HG03103 (cell line): ENCODE measurements around the gene APPL2.
"Not testable (repeated sequence)": the region's sequence is repeated elsewhere in the genome, so short reads cannot be mapped to it uniquely, and the experiment has no call there.

Source experiments
- ATAC-seq: cut with Tn5 transposase; IDR thresholded peaks from one replicate; pipeline ENCODE4 v1.9.1; 2021; ENCODE audit warnings: low read depth; ENCODE audit not compliant: unreplicated experiment

The APPL2 gene

GRCh38 chr12:105257321-105257728, 21.4 kb upstream of the APPL2 start:
- ATAC-seq: no peak

- no peak for ATAC-seq
Measured at GRCh38 chr12:105256921-105257320, 20.9 kb upstream of the APPL2 start.

DNA sequence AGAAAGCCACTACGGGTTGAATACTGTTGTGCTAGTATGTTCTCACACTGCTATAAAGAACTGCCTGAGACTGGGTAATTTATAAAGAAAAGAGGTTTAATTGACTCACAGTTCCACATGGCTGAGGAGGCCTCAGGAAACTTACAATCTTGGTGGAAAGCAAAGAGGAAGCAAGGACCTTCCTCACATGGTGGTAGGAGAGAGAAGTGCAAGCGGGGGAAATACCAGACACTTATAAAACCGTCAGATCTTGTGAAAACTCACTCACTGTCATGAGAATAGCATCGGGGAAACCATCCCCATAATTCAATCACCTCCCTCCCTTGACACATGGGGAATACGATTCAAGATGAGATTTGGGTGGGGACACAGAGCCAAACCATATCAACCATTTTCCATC, 20.5 kb upstream of the APPL2 start:
- not testable (repeated sequence) for ATAC-seq

- no peak for ATAC-seq
Measured at GRCh38 chr12:105256011-105256410, 20.0 kb upstream of the APPL2 start.

DNA sequence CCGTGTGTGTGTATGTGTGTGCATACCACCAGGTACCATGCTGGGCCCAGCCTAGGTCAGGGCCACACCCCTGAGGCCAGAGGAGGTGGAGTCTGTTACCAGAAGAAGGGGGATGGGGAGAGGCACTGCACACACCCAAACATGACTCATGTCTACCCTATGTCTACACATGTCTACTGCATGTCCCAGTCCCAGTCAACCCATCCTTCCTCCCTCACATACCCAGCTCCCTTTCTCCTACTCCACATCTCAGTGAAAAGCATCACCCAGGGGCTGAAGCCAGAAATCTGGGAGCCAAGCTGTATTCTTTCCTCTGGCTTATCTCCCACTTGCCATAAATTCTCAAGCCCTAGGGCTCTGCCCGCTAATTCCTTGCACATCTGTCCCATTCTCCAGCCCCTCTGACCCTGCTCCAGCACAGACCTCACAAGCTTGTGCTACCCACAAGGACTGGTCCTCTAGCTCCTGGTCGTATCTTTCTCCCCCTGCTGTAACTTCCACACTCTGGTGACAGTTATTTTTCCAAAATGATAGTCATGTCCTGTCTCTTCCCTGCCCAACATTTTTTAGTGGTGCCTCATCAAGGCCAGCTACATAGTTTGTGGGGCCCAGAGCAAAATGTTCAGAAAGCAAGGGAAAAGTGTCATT, 18.0 kb upstream of the APPL2 start:
- ATAC-seq: no peak

GRCh38 chr12:105252901-105253300, 16.9 kb upstream of the APPL2 start:
- no peak for ATAC-seq

DNA sequence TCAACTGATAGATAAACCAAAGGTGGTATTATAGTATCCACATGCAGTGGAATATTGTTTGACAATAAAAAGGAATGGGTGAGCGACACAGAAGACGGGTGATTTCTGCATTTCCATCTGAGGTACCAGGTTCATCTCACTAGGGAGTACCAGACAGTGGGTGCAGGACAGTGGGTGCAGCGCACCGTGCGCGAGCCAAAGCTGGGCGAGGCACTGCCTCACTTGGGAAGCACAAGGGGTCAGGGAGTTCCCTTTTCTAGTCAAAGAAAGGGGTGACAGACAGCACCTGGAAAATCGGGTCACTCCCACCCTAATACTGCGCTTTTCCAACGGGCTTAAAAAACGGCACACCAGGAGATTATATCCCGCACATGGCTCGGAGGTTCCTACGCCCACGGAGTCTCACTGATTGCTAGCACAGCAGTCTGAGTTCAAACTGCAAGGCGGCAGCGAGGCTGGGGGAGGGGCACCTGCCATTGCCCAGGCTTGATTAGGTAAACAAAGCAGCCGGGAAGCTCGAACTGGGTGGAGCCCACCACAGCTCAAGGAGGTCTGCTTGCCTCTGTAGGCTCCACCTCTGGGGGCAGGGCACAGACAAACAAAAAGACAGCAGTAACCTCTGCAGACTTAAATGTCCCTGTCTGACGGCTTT, 9.9 kb upstream of the APPL2 start:
- ATAC-seq: not testable (repeated sequence)

DNA sequence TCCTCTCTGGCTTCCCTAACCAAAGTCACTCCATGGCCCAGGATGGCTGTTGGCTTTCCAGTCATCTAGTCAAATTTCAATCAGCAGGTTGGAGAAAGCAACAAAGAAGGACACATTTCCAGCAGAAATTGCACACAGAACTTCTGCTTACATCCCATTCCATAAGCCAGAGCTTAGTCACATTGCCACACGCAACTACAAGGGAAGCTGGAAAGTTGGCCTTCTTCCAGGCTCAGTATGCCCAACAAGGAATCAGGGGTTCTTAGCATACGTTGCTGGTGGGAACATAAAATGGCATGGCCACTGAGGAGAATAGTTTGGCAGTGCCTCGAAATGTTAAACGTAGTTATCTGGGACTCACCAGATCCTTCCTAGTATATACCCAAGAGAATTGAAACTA, 9.3 kb upstream of the APPL2 start:
- ATAC-seq: no peak

- ATAC-seq: no peak
Measured at GRCh38 chr12:105240228-105240627, 4.3 kb upstream of the APPL2 start.

- no peak for ATAC-seq
Measured at GRCh38 chr12:105239304-105239703, 3.3 kb upstream of the APPL2 start.

DNA sequence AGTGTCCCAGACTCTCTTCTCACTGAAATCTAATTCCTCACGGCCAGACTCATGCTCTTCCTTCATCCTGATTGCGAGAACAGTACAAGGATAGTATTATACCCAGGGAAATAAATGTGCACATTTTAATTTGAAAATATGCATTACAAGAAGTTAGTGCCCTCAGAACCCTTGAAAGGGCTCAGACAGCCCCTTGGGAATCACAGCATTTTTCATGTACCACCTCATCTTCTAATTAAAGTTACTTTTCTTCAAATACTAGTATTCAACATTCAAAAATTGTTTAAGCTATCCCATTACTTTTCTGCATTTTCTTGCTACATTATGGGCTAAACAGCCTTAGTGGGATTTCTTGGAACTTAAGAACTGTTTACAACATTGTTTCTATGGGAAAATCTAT, 1.7 kb upstream of the APPL2 start:
- ATAC-seq: no peak

DNA sequence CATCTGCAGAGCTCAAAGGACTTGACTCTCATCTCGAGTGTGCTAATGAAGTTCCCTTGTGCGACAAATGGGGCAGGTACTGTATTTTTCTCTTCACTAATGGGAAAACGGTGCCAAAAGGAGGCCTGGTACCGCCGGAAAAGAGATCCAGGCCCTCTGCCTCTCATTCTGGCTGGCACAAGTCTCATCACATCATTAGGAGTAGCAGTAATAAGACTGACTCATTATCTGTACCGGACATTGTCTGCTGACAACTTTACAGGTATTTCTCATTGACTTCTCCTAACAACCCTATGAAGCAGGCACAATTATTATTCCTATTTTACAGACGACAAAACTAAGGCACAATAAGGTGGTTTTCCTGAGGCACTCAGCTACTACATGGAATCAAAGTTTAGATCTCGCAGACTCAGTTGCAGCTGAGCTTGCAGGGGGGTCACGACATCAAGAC, 668 bp downstream of the APPL2 start:
- ATAC-seq: no peak

DNA sequence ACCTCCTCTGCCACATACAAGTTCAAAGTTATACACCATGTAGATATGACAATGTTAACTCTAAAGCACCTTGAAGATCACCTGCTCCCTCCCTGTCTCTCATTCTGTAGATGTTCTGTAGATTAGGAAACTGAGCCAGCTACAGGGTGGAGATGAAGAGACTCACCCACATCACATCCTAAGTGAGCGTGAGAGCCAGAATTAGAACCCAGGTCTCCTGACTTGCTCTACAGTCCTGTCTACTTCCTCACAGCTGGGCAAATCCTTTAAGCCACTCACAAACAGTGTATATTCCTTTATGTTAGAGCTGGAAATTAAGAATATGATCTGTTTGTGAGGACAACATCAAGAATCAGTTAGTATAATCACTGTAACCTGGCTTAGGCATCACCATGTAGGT, 1.8 kb downstream of the APPL2 start:
- no peak for ATAC-seq

DNA sequence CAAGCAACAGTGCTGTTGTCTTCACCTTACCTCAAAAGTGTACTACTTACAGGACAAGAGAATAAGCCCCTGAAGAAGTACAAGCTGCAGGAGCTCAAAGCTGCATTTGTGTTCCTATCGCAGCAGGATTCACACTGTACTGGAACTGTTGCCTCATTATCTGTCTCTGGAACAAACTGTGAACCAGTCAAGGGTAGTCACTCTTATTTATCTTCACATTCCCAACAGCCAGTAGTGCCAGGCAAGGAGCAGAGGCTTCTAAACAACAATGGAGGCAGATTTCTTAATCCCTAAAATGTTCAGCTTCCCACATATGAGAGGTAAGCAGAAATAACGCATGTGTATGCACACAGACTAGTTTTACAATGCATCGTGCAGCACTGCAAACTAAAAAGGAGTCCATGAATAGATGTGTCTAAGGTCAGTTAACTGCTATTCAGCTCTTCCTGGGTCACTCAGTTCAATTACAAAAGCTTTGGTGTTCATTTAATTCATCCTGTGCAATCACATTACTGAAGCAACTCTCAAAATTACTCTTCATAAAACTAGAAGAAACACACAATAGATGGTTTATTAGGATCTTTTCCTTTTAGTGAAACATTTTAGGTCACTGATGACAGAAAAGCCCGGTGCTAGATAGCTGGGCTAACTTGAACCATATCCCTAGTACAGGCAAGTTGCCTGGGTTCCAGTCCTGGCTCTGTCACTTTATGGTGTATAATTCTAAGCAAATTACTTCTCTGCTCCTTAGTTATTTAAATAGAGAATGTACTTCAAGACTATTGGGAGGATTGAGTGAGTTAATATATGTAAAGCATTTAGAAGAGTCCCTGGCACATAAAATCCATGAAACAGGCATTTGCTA, 2.7 kb downstream of the APPL2 start:
- no peak for ATAC-seq

DNA sequence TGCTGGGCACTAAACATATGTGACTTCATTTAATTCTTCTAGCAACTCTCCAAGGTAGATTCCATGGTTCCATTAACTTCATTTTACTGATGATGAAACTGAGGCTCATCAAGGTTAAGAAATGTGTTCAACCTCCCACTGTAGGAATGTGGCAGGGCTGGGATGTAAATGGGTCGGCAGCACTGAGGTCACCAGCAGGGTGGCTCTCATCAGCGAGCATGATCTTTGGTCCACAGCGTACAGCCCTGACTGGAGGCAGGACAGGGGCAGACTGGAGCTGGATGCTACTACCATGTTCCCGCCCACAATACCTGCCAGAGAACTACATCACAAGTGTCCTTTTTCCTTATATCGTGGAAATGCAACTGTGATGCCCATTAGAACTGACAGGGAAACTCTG, 4.6 kb downstream of the APPL2 start:
- no peak for ATAC-seq

DNA sequence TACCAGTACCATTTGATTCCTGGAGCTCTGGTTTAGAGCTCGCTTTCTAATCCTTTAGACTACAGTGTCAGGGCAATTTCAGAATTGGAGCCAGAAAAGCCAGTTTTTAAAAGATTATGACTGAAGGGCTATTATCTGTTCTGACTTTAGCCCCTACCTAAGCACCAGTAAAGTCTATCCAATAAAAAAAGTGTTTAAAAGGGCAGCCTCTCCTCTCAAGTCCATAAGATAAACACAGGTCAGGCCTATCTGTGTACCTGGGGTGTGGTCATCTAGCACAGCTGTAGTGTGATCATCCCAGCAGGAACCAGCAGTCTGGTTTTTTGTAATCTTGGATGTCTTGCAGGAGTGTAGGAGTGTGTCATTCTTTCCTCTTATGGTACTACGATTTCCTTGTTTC, 6.6 kb downstream of the APPL2 start:
- ATAC-seq: no peak

GRCh38 chr12:105228966-105229365, 7.0 kb downstream of the APPL2 start:
- no peak for ATAC-seq

DNA sequence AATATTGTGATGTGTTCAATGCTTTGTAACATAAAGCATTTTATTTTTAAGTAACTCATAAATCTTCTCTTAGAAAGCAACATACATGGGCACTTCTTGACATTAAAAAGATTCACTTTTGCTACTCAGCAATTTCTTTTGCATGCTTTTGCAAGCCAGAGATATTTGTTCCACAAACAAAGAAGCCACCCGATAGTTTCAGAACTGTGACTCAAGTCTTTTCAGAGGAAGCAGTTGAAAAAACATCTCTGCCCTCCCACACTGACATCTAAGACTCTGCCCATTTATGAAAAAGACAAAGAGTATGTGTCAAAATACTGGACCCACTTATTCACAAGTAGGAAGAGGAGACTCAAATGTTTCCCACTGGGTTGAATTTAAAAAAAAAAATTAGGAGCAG, 7.5 kb downstream of the APPL2 start:
- ATAC-seq: no peak

GRCh38 chr12:105227879-105228278, 8.1 kb downstream of the APPL2 start:
- ATAC-seq: no peak

GRCh38 chr12:105226219-105226618, 9.8 kb downstream of the APPL2 start:
- no peak for ATAC-seq

DNA sequence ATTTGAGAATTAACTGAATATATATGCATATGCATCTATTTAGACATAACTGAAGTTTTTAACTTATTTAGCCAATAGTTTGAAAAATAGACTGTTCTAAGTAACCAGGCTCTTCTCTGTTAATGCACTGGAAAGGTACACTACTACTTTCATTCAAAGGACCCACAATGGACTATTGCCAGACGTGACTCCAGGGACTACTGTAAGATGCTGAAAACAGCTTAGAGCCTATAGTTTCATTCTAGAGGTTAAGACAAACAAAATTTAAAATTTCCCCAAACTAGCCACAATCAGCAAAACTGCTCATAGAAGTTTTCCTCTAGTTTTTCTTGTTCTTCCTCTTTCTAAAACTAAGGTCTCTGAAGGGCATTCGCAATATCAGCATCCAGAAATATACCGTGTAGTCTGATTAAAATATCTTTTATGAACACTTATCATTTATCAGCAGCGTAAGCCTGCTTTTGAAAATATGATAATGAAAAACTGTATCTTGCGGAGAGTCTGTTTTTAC, 10.4 kb downstream of the APPL2 start:
- no peak for ATAC-seq
